ENCODE data around the gene ALPG. TPM values are rescaled to one million over a fixed set of nuclear protein-coding genes. Genes with fewer than 3 reads are reported as not detected.
"Not testable (repeated sequence)": the region's sequence is repeated elsewhere in the genome, so short reads cannot be mapped to it uniquely, and the experiment has no call there.

The ALPG gene
- total RNA-seq, 4 donors from 2014 or later: not detected

- ATAC-seq (ENCODE audit: low FRiP score) (no peak), DNase-seq (ENCODE audit: low spot score) (no peak)
- TF ChIP-seq CTCF (IDR thresholded peaks at IDR 0.05): no peak
These were observed 14.6 kb downstream of the ALPG start for GRCh38 chr2:232421189-232421785.

- TF ChIP-seq CTCF (IDR thresholded peaks at IDR 0.05): no peak
- ATAC-seq (ENCODE audit: low FRiP score) (no peak), DNase-seq (ENCODE audit: low spot score) (no peak)
These were observed 15.4 kb downstream of the ALPG start for GRCh38 chr2:232422051-232422450.

GRCh38 chr2:232422996-232423395 is 16.4 kb downstream of the ALPG start:
- ATAC-seq (ENCODE audit: low FRiP score); DNase-seq (ENCODE audit: low spot score): not testable (repeated sequence)

- DNase-seq (ENCODE audit: low spot score); ATAC-seq (ENCODE audit: low FRiP score): not testable (repeated sequence)
These were observed 16.8 kb downstream of the ALPG start for GRCh38 chr2:232423407-232423806.

- DNase-seq (ENCODE audit: low spot score) (no peak), ATAC-seq (ENCODE audit: low FRiP score) (no peak)
- no peak for TF ChIP-seq CTCF (IDR thresholded peaks at IDR 0.05)
These were observed 25.3 kb downstream of the ALPG start for GRCh38 chr2:232431705-232432590.

GRCh38 chr2:232432598-232433184 is 26.0 kb downstream of the ALPG start:
- no peak for TF ChIP-seq CTCF (IDR thresholded peaks at IDR 0.05)
- DNase-seq (ENCODE audit: low spot score) (no peak), ATAC-seq (ENCODE audit: low FRiP score) (no peak)

- not testable (repeated sequence) for DNase-seq (ENCODE audit: low spot score); ATAC-seq (ENCODE audit: low FRiP score)
These were observed 27.0 kb downstream of the ALPG start for GRCh38 chr2:232433622-232434021.

GRCh38 chr2:232434091-232434490 is 27.4 kb downstream of the ALPG start:
- DNase-seq (ENCODE audit: low spot score): no peak
- no peak for ATAC-seq (ENCODE audit: low FRiP score)
- no peak for TF ChIP-seq CTCF (IDR thresholded peaks at IDR 0.05)

Measured in omental fat pad (tissue), 4 donors.